Dendritic cell treated with granulocyte-macrophage colony-stimulating factor and Interleukin-4, amounts not matched to agents 40 ng/mL and 50 ng/mL, for 4 days (primary cell): ENCODE results near the gene EXD3.
A peak's percentile ranks its signal among the peaks of the same experiment; 100 is the strongest.
"Not testable (repeated sequence)": the region's sequence is repeated elsewhere in the genome, so short reads cannot be mapped to it uniquely, and the experiment has no call there.

Source experiments
- H3K27ac Mint-ChIP-seq: one replicate; pipeline ENCODE4 v1.8.0; 2022; ENCODE audit warnings: mild to moderate bottlenecking, mixed read lengths
- H3K27me3 Mint-ChIP-seq: one replicate; pipeline ENCODE4 v1.8.0; 2022; ENCODE audit warnings: mild to moderate bottlenecking, mixed read lengths
- H3K36me3 Mint-ChIP-seq: one replicate; pipeline ENCODE4 v1.8.0; 2022; ENCODE audit warnings: low read depth, mixed read lengths
- H3K4me1 Mint-ChIP-seq: one replicate; pipeline ENCODE4 v1.8.0; 2022; ENCODE audit warnings: low read depth, mixed read lengths
- H3K4me3 Mint-ChIP-seq: one replicate; pipeline ENCODE4 v1.8.0; 2022; ENCODE audit warnings: mild to moderate bottlenecking, moderate library complexity, mixed read lengths
- H3K9me3 Mint-ChIP-seq: one replicate; pipeline ENCODE4 v1.8.0; 2022; ENCODE audit warnings: mixed read lengths
- intact Hi-C: fragments of 100-400 bp; cut with micrococcal nuclease; formaldehyde crosslinking; loops from one replicate; pipeline ENCODE4 v1.15.0; 2022

The EXD3 gene

DNA sequence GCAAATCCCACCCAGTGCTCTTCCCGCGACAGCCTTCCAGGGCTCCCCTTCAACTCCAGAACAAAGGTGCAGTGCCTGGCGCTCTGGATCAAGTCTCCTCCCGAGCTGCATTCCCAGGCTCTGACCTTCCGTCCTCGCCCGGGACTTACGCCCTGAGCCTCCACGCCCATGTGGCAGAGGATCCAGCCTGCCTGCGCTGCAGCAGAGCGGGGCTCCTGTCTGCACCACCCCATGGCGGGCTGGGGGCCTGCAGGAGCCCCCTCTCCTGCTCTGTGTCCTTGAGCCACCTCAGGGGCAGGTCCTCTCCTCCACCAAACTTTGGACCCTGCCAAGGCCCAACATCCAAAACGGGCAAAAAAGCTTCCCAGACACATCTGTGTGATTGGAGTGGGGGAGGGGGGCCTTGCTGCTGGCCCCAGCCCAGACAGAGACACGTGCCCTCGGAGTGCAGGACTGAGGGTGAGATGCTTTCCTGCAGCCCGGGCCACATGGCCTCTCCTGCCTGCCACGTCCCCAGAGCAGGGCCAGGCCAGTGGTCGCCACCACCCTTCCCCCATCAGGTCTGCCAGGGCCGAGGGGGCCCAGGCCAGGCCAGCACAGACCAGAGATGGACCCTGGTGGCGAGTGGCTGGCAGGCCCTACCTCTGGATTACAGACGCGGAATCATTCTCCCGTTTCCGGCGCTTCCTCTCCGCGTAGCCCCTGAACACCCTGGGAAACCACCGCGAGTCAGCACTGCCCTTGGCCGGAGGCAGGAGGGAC is 31.8 kb upstream of the EXD3 start:
- Mint-ChIP-seq H3K4me3 (peak overlapping the region; percentile 84), H3K27me3 (peaks cover 2% of the 10 kb centered on the region), H3K27ac (peak overlapping the region; percentile 98), H3K4me1 (peaks cover 75% of the 10 kb centered on the region), H3K36me3 (peaks cover 61% of the 10 kb centered on the region), H3K9me3 (no peaks in the 10 kb centered on the region)
- intact Hi-C loops: no loop called here

DNA sequence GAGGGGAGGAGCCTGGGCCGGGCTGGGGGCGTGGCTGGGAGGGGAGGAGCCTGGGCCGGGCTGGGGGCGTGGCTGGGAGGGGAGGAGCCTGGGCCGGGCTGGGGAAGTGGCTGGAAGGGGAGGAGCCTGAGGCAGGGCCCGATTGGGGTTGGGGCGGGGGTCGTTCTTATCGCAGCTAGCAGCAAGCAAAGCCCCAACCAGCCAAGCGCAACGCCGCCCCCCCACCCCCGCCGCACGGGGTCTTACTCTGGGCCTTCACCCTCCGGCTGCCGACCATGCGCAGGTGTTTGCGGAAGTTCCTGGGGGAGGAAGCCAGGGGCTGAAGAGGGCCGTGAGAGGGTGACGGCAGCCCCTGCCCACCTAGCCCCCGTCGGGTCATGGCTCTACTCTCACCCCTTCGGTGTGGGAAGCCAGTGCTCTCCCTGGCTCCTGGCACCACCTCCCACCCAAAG is 31.2 kb upstream of the EXD3 start:
- H3K27ac Mint-ChIP-seq: peak overlapping the region; percentile 98
- intact Hi-C loops: no loop called here
- H3K4me3 Mint-ChIP-seq: peak overlapping the region; percentile 84
- peaks cover 78% of the 10 kb centered on the region for H3K4me1 Mint-ChIP-seq
- no peaks in the 10 kb centered on the region for H3K9me3 Mint-ChIP-seq
- peaks cover 67% of the 10 kb centered on the region for H3K36me3 Mint-ChIP-seq
- peaks cover 2% of the 10 kb centered on the region for H3K27me3 Mint-ChIP-seq

DNA sequence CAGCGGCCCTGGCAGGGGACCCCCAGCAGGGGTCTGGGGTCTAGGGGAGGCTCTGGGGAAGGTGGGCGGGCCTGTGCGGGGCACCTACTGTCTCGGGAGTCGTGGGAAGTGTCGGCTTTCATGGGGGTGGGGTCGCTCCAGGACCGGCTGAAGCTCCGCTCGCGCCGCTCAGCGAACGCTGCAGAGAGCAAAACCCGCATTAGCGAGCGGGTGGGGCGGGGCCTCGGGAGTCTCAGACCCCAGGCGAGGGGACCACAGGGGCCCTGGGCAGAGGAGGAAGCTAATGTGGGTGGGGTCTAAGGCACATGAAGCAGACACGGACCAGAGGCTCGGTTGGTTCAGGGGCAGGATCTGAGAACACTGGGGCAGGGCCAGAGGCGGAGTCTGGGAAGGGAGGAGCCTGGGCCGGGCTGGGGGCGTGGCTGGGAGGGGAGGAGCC is 30.7 kb upstream of the EXD3 start:
- H3K9me3 Mint-ChIP-seq: no peaks in the 10 kb centered on the region
- peak overlapping the region; percentile 77 for H3K4me3 Mint-ChIP-seq
- H3K27ac Mint-ChIP-seq: peak overlapping the region; percentile 98
- H3K4me1 Mint-ChIP-seq: peaks cover 83% of the 10 kb centered on the region
- peaks cover 72% of the 10 kb centered on the region for H3K36me3 Mint-ChIP-seq
- intact Hi-C loops: no loop called here
- H3K27me3 Mint-ChIP-seq: peaks cover 2% of the 10 kb centered on the region

DNA sequence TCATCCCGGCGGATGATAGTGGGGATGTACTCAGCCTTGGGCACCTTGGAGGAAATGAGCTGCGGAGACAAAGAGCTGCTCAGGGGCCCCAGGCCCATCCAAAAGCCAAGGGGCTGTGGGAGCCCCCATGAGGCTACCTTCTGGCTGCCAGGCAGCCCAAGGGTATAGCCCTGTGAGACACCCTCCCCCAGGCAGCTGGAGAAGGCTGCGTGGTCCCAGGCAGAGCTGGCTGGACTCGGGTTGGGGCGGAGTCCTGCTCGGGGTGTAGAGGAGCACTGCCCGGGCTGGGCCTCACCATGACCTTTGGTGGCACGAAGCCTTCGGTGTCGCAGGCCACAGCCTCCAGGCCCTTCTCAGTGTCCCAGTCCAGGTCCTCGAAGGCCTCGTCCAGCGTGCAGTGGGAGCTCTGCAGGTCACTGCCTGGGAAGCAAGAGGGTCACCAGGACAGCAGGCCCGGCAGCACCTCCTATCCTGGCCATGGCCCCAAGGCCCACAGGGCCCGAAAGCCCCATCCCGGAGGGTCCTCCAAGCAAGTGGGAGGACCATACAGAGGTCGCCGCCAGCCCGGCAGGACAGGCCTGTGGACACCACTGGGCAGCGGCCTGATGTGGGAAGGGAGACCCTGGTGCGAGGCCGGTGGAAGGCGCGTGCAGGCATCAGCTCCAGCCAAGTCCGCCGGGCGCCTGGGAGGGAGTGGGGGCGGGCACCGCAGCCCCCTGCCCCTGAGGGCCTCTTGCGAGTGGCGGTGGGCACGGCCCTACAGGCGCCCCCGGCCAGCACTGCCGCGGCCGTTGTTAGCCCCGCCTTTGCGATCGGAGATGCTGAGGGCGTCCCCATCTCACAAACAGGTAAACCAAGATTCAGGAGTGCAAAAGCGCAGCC is 30.0 kb upstream of the EXD3 start:
- Mint-ChIP-seq H3K27ac (peak overlapping the region; percentile 98), H3K9me3 (no peaks in the 10 kb centered on the region), H3K27me3 (peaks cover 2% of the 10 kb centered on the region), H3K4me1 (peaks cover 89% of the 10 kb centered on the region), H3K36me3 (peaks cover 78% of the 10 kb centered on the region), H3K4me3 (peak overlapping the region; percentile 77)
- intact Hi-C loops: no loop called here

DNA sequence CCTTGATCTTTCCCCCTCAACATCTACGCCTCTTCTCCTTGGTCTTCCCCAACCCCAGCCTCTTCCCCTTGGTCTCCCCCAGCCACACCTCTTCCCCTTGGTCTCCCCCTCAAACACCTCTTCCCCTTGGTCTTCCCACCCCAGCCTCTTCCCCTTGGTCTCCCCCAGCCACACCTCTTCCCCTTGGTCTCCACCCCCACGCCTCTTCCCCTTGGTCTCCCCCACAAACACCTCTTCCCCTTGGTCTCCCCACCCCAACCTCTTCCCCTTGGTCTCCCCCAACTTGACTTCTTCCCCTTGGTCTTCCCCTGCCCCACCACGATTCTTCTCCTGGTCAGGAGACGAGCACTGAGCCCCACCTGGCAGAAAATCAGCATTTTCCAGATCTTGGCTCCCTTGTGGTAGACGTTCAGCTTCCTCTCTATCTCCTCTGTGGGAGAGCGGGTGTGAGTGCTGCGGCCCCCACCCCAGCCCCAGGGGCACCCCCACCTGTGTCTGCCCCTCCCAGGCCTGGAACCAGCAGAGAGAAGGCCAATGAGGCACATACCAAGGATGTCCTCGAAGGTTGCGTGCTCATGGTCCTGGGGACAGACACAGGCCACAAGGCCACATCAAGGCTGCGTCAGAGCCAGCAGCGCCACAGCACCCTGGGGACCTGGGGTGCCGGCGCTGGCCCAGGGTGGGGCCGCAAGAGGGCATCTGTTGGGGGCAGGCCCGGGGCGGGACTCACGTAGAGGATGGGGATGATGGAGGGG is 29.2 kb upstream of the EXD3 start:
- peaks cover 90% of the 10 kb centered on the region for H3K4me1 Mint-ChIP-seq
- no peak overlapping the region for H3K4me3 Mint-ChIP-seq
- no peaks in the 10 kb centered on the region for H3K27me3 Mint-ChIP-seq
- peaks cover 77% of the 10 kb centered on the region for H3K36me3 Mint-ChIP-seq
- intact Hi-C loops: no loop called here
- H3K27ac Mint-ChIP-seq: peak overlapping the region; percentile 98
- no peaks in the 10 kb centered on the region for H3K9me3 Mint-ChIP-seq

GRCh38 chr9:137451264-137452005 is 28.5 kb upstream of the EXD3 start:
- H3K4me3 Mint-ChIP-seq, H3K9me3 Mint-ChIP-seq, intact Hi-C loops, H3K27me3 Mint-ChIP-seq: not testable (repeated sequence)
- H3K36me3 Mint-ChIP-seq: peaks cover 70% of the 10 kb centered on the region
- H3K27ac Mint-ChIP-seq: peak overlapping the region; percentile 98
- peaks cover 90% of the 10 kb centered on the region for H3K4me1 Mint-ChIP-seq

DNA sequence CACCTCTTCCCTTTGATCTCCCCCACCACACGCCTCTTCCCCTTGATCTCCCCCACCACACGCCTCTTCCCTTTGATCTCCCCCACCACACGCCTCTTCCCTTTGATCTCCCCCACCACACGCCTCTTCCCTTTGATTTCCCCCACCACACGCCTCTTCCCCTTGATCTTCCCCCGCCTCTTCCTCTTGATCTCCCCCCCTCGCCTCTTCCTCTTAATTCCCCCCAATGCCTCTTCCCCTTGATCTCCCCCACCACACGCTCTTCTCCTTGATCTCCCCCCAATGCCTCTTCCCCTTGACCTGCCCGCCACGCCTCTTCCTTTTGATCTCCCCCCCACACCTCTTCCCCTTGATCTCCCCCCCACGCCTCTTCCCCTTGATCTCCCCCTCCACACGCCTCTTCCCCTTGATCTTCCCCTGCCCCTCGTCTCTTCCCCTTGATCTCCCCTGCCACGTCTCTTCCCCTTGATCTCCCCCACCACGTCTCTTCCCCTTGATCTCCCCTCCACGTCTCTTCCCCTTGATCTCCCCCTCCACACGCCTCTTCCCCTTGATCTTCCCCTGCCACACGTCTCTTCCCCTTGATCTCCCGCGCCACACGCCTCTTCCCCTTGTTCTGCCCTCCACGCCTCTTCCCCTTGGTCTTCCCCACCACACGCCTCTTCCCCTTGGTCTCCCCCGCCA is 27.7 kb upstream of the EXD3 start:
- H3K4me1 Mint-ChIP-seq: peaks cover 87% of the 10 kb centered on the region
- intact Hi-C loops, H3K9me3 Mint-ChIP-seq, H3K4me3 Mint-ChIP-seq, H3K27me3 Mint-ChIP-seq: not testable (repeated sequence)
- peaks cover 62% of the 10 kb centered on the region for H3K36me3 Mint-ChIP-seq
- H3K27ac Mint-ChIP-seq: peak overlapping the region; percentile 50

- Mint-ChIP-seq H3K4me3 (no peak overlapping the region), H3K9me3 (no peaks in the 10 kb centered on the region), H3K27me3 (no peaks in the 10 kb centered on the region), H3K4me1 (peaks cover 87% of the 10 kb centered on the region), H3K36me3 (peaks cover 56% of the 10 kb centered on the region), H3K27ac (peak overlapping the region; percentile 46)
- intact Hi-C loops: no loop called here
These were observed 27.1 kb upstream of the EXD3 start for GRCh38 chr9:137449931-137450538.

DNA sequence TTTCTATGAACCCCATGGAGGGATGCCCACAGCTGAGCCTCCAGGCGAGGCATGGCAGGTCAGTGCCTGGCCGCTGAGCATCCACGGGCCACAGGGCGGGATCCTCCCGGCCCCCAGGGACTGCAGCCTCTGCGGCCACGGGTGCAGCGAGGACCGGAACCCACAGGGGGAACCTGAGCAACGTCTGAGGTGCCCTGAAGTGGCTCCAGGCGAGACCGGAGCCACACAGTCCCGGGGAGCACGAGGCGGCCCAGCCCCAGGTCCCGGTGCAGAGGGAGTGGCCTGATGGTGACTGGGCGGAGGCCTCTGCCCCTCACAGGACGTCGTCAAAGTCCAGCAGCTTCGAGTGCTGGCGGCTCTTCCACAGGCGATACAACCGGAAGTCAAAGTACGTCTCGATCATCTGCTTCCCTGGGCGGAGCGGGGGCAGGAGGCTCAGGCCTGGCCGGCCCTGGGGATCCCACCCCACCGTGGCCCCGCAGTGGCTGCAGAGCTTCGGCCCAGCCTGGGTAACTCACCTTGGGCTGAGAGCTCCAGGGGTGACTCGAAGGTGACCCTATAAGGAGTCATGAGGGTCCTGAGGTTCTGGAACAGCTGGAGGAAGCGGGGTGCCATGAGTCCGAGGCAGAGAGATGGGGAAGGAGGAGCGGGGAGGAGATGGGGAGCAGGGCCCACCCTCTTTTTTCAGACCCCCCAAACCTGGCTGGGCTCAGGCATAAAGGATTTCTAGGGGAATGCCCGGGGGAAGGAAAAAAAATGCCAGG is 26.3 kb upstream of the EXD3 start:
- Mint-ChIP-seq H3K4me1 (peaks cover 84% of the 10 kb centered on the region), H3K9me3 (no peaks in the 10 kb centered on the region), H3K4me3 (no peak overlapping the region), H3K36me3 (peaks cover 49% of the 10 kb centered on the region), H3K27me3 (no peaks in the 10 kb centered on the region), H3K27ac (peak overlapping the region; percentile 46)
- intact Hi-C loops: no loop called here

- intact Hi-C loops: no loop called here
- peaks cover 80% of the 10 kb centered on the region for H3K4me1 Mint-ChIP-seq
- H3K36me3 Mint-ChIP-seq: peaks cover 45% of the 10 kb centered on the region
- H3K27me3 Mint-ChIP-seq: peaks cover 2% of the 10 kb centered on the region
- no peaks in the 10 kb centered on the region for H3K9me3 Mint-ChIP-seq
- H3K27ac Mint-ChIP-seq: peak overlapping the region; percentile 46
- no peak overlapping the region for H3K4me3 Mint-ChIP-seq
These were observed 25.6 kb upstream of the EXD3 start for GRCh38 chr9:137448602-137448962.

DNA sequence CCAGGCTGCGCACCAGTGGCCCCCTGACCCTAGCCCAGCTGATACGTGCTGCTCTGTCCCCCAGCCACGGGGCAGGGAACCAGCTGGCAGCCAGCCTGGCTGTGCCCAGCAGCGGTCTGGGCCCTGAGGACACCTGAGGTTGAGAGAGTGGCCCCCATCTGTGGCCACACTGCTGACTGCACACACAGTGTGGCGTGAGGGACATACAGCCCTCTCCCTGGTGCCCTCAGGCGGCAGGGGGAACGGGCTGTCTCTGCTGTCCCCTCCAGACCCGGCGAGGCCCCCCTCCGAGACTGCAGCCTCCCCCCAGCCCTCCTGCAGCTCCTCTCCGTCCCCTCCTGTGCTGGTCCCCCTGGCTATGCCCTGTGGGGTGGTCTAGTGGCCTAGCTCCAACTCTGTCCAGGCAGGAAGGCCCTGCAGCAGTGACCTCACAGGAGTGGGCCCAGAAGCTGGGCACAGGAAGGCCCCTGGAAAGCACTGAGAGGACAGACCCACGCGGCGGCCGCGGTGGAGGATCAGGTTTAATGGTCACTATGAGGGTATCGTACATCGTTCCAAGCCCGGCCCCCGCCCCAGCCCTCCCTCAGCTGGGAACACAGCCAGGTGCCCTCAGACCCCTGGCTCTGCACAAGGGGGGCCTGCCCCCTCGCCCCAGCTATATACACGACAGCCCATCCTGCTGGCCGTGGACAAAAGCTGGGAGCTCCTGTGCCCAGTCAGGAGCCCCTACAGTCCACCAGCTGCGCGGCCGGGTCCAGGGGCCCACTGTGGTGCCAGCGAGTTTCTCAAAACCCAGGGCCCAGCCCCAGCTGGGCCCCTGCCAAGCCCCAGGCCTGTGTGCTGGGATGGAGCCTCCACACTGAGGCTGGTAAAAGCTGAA is 25.0 kb upstream of the EXD3 start:
- Mint-ChIP-seq H3K36me3 (peaks cover 40% of the 10 kb centered on the region), H3K4me1 (peaks cover 74% of the 10 kb centered on the region), H3K9me3 (no peaks in the 10 kb centered on the region), H3K27me3 (peaks cover 8% of the 10 kb centered on the region), H3K27ac (peak overlapping the region; percentile 65), H3K4me3 (no peak overlapping the region)
- intact Hi-C loops: no loop called here
